Adrenal gland (tissue), 5 donors: Measurements from ENCODE around the gene TBL1XR1.

Experiments
- POLR2A ChIP-seq, 2 donors: fragments of 450-650 bp; IDR thresholded peaks; one replicate each; pipeline ENCODE4 v1.6.1; 2017; ENCODE audit warnings: antibody characterized with exemption in 2 of 2, mild to moderate bottlenecking in 2 of 2, moderate library complexity in 1 of 2
- TF ChIP-seq, protein P1 (sequence below), 6 experiments: fragments of 450-650 bp in 4 of 6; fragments of 200-600 bp in 2 of 6; sonication (generic) in 1 of 6; IDR thresholded peaks; 1 replicate in 5 of 6; 2 replicates in 1 of 6; pipeline versions ENCODE4 v1.5.1 to v1.8.0; 2016 to 2021; ENCODE audit warnings: antibody characterized with exemption in 6 of 6, mild to moderate bottlenecking in 2 of 6, moderate library complexity in 1 of 6
- donor health status: DM: no; HTN: no; CAD: no.

DNA sequence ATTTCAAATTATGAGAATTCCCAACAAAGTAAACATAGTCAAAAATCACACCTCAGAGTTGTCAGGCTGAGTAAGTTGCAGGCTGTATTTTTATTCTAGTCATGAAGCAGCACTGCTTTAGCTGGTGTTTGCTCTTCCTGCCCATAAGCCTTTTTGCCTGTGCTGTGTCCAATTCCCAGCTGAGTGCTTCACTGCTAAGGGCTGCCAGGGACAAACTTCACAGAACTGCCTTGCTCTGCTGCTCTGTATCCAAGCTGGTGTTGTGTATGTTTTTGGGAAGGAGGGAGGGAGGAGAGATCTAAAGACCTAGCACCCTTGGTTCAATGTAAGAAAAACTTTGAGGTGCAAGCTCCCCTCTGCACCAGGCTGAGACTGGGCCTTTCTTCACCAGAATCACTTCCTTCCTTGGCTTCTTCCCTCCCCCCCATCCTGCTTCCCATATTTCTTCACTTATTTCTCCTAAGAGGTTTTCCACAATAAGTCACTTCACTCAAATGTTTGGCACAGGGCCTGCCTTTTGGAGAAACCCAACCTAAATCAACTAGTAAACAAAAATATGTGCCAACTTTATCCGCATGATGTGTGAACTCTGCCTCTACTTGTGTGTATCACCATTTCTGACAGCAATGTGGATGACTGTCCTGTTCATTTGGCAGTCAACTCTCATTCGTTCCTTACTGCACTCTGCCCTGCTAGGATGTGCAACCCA lies 156.1 kb downstream of the TBL1XR1 start:
- TF ChIP-seq POLR2A (IDR thresholded peaks at IDR 0.05) = no peak
- TF ChIP-seq, protein P1, sequence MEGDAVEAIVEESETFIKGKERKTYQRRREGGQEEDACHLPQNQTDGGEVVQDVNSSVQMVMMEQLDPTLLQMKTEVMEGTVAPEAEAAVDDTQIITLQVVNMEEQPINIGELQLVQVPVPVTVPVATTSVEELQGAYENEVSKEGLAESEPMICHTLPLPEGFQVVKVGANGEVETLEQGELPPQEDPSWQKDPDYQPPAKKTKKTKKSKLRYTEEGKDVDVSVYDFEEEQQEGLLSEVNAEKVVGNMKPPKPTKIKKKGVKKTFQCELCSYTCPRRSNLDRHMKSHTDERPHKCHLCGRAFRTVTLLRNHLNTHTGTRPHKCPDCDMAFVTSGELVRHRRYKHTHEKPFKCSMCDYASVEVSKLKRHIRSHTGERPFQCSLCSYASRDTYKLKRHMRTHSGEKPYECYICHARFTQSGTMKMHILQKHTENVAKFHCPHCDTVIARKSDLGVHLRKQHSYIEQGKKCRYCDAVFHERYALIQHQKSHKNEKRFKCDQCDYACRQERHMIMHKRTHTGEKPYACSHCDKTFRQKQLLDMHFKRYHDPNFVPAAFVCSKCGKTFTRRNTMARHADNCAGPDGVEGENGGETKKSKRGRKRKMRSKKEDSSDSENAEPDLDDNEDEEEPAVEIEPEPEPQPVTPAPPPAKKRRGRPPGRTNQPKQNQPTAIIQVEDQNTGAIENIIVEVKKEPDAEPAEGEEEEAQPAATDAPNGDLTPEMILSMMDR (IDR thresholded peaks at IDR 0.05) = no peak
